ENCODE results near the gene SCD5. TPM values are rescaled to one million over a fixed set of nuclear protein-coding genes. Genes with fewer than 3 reads are reported as not detected.

SCD5 gene
- total and polyA plus RNA-seq, 2 experiments from 2014 or later, result 0.79 to 1.6 TPM

DNA sequence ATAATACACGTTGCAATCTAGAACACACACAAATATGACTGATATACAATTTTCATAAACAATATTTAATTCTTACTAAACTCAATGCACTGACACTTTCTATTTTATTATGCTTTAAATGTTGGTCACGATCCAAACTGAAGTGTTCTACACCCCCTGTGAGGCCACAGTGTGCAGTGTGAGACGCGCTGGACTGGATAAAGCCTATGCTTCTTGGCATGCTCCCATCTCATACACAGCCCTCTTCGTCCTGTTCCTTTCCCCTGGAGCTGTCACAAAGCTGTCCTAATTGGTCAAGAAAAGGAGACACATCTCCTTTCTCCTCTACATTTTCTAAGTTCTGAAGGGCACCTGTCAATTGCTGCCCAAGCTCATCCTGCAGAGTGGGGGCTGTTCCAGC lies 72.0 kb downstream of the SCD5 start:
- Histone ChIP-seq H2AFZ (no peak overlapping the region), H4K20me1 (replicated peaks; ENCODE audit: insufficient read depth) (no peaks in the 10 kb centered on the region), H3K4me1 (ENCODE audit: insufficient read depth) (no peaks in the 10 kb centered on the region), H3K4me2 (no peak overlapping the region), H3K9me2 (ENCODE audit: insufficient read depth) (no peaks in the 10 kb centered on the region), H3K4me3 (no peak overlapping the region), H3K27ac (ENCODE audit: low read depth) (no peak overlapping the region), H3K36me3 (ENCODE audit: insufficient read depth) (no peaks in the 10 kb centered on the region), H3F3A (replicated peaks; ENCODE audit: low read depth) (no peaks in the 10 kb centered on the region), H3K79me2 (replicated peaks; ENCODE audit: insufficient read depth) (no peaks in the 10 kb centered on the region), H3K27me3 (ENCODE audit: insufficient read depth) (no peaks in the 10 kb centered on the region)
- Mint-ChIP-seq H3K27me3 (ENCODE audit: insufficient read depth, low read depth, poor library complexity) (no peaks in the 10 kb centered on the region), H3K4me1 (no peaks in the 10 kb centered on the region), H3K27ac (no peak overlapping the region), H3K9me3 (no peaks in the 10 kb centered on the region), H3K36me3 (ENCODE audit: low read depth) (no peaks in the 10 kb centered on the region), H3K4me3 (no peak overlapping the region)
- ATAC-seq (no peak), DNase-seq (ENCODE audit: low spot score) (no peak)
- TF ChIP-seq POLR2AphosphoS5 (IDR thresholded peaks at IDR 0.05; ENCODE audit: low read depth), result no peak
- TF ChIP-seq ZNF114 (CRISPR knock-in tag; IDR thresholded peaks at IDR 0.05), result no peak
- no peak for TF ChIP-seq JUNB (IDR thresholded peaks at IDR 0.05; ENCODE audit: unreplicated experiment)
- TF ChIP-seq, protein P1, sequence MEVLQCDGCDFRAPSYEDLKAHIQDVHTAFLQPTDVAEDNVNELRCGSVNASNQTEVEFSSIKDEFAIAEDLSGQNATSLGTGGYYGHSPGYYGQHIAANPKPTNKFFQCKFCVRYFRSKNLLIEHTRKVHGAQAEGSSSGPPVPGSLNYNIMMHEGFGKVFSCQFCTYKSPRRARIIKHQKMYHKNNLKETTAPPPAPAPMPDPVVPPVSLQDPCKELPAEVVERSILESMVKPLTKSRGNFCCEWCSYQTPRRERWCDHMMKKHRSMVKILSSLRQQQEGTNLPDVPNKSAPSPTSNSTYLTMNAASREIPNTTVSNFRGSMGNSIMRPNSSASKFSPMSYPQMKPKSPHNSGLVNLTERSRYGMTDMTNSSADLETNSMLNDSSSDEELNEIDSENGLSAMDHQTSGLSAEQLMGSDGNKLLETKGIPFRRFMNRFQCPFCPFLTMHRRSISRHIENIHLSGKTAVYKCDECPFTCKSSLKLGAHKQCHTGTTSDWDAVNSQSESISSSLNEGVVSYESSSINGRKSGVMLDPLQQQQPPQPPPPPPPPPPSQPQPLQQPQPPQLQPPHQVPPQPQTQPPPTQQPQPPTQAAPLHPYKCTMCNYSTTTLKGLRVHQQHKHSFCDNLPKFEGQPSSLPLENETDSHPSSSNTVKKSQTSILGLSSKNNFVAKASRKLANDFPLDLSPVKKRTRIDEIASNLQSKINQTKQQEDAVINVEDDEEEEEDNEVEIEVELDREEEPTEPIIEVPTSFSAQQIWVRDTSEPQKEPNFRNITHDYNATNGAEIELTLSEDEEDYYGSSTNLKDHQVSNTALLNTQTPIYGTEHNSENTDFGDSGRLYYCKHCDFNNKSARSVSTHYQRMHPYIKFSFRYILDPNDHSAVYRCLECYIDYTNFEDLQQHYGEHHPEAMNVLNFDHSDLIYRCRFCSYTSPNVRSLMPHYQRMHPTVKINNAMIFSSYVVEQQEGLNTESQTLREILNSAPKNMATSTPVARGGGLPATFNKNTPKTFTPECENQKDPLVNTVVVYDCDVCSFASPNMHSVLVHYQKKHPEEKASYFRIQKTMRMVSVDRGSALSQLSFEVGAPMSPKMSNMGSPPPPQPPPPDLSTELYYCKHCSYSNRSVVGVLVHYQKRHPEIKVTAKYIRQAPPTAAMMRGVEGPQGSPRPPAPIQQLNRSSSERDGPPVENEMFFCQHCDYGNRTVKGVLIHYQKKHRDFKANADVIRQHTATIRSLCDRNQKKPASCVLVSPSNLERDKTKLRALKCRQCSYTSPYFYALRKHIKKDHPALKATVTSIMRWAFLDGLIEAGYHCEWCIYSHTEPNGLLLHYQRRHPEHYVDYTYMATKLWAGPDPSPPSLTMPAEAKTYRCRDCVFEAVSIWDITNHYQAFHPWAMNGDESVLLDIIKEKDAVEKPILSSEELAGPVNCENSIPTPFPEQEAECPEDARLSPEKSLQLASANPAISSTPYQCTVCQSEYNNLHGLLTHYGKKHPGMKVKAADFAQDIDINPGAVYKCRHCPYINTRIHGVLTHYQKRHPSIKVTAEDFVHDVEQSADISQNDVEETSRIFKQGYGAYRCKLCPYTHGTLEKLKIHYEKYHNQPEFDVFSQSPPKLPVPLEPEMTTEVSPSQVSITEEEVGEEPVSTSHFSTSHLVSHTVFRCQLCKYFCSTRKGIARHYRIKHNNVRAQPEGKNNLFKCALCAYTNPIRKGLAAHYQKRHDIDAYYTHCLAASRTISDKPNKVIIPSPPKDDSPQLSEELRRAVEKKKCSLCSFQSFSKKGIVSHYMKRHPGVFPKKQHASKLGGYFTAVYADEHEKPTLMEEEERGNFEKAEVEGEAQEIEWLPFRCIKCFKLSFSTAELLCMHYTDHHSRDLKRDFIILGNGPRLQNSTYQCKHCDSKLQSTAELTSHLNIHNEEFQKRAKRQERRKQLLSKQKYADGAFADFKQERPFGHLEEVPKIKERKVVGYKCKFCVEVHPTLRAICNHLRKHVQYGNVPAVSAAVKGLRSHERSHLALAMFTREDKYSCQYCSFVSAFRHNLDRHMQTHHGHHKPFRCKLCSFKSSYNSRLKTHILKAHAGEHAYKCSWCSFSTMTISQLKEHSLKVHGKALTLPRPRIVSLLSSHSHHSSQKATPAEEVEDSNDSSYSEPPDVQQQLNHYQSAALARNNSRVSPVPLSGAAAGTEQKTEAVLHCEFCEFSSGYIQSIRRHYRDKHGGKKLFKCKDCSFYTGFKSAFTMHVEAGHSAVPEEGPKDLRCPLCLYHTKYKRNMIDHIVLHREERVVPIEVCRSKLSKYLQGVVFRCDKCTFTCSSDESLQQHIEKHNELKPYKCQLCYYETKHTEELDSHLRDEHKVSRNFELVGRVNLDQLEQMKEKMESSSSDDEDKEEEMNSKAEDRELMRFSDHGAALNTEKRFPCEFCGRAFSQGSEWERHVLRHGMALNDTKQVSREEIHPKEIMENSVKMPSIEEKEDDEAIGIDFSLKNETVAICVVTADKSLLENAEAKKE (CRISPR knock-in tag; IDR thresholded peaks at IDR 0.05), result no peak
- TF ChIP-seq, protein P2, sequence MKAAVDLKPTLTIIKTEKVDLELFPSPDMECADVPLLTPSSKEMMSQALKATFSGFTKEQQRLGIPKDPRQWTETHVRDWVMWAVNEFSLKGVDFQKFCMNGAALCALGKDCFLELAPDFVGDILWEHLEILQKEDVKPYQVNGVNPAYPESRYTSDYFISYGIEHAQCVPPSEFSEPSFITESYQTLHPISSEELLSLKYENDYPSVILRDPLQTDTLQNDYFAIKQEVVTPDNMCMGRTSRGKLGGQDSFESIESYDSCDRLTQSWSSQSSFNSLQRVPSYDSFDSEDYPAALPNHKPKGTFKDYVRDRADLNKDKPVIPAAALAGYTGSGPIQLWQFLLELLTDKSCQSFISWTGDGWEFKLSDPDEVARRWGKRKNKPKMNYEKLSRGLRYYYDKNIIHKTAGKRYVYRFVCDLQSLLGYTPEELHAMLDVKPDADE (IDR thresholded peaks at IDR 0.05), result no peak
- no peak for TF ChIP-seq EZH2 (IDR thresholded peaks at IDR 0.05; ENCODE audit: low read depth, unreplicated experiment)
- TF ChIP-seq ZNF331 (CRISPR knock-in tag; IDR thresholded peaks at IDR 0.05; ENCODE audit: low read depth), result no peak
- TF ChIP-seq, protein P3, sequence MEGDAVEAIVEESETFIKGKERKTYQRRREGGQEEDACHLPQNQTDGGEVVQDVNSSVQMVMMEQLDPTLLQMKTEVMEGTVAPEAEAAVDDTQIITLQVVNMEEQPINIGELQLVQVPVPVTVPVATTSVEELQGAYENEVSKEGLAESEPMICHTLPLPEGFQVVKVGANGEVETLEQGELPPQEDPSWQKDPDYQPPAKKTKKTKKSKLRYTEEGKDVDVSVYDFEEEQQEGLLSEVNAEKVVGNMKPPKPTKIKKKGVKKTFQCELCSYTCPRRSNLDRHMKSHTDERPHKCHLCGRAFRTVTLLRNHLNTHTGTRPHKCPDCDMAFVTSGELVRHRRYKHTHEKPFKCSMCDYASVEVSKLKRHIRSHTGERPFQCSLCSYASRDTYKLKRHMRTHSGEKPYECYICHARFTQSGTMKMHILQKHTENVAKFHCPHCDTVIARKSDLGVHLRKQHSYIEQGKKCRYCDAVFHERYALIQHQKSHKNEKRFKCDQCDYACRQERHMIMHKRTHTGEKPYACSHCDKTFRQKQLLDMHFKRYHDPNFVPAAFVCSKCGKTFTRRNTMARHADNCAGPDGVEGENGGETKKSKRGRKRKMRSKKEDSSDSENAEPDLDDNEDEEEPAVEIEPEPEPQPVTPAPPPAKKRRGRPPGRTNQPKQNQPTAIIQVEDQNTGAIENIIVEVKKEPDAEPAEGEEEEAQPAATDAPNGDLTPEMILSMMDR (conservative IDR thresholded peaks at IDR 0.05; ENCODE audit: low read depth in 2 of 2), result no peak
- TF ChIP-seq STAT1 (IDR thresholded peaks at IDR 0.05; ENCODE audit: unreplicated experiment), result no peak
- TF ChIP-seq EZH2phosphoT487 (IDR thresholded peaks at IDR 0.05; ENCODE audit: unreplicated experiment), result no peak
- TF ChIP-seq CREB1 (CRISPR knock-in tag; IDR thresholded peaks at IDR 0.05; ENCODE audit: low read depth), result no peak
- TF ChIP-seq, protein P4, sequence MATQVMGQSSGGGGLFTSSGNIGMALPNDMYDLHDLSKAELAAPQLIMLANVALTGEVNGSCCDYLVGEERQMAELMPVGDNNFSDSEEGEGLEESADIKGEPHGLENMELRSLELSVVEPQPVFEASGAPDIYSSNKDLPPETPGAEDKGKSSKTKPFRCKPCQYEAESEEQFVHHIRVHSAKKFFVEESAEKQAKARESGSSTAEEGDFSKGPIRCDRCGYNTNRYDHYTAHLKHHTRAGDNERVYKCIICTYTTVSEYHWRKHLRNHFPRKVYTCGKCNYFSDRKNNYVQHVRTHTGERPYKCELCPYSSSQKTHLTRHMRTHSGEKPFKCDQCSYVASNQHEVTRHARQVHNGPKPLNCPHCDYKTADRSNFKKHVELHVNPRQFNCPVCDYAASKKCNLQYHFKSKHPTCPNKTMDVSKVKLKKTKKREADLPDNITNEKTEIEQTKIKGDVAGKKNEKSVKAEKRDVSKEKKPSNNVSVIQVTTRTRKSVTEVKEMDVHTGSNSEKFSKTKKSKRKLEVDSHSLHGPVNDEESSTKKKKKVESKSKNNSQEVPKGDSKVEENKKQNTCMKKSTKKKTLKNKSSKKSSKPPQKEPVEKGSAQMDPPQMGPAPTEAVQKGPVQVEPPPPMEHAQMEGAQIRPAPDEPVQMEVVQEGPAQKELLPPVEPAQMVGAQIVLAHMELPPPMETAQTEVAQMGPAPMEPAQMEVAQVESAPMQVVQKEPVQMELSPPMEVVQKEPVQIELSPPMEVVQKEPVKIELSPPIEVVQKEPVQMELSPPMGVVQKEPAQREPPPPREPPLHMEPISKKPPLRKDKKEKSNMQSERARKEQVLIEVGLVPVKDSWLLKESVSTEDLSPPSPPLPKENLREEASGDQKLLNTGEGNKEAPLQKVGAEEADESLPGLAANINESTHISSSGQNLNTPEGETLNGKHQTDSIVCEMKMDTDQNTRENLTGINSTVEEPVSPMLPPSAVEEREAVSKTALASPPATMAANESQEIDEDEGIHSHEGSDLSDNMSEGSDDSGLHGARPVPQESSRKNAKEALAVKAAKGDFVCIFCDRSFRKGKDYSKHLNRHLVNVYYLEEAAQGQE (IDR thresholded peaks at IDR 0.05; ENCODE audit: unreplicated experiment), result no peak
- TF ChIP-seq NANOG (IDR thresholded peaks at IDR 0.05; ENCODE audit: borderline replicate concordance), result no peak

Data from GM23338 (cell line).